OCI-M2 (cell line): ENCODE data around the gene OR2S2.

Experiments
- DNase-seq: peaks from one replicate; lab custom pipeline; 2025; ENCODE audit not compliant: unreplicated experiment; lab: John Stamatoyannopoulos, UW

Gene OR2S2

DNA sequence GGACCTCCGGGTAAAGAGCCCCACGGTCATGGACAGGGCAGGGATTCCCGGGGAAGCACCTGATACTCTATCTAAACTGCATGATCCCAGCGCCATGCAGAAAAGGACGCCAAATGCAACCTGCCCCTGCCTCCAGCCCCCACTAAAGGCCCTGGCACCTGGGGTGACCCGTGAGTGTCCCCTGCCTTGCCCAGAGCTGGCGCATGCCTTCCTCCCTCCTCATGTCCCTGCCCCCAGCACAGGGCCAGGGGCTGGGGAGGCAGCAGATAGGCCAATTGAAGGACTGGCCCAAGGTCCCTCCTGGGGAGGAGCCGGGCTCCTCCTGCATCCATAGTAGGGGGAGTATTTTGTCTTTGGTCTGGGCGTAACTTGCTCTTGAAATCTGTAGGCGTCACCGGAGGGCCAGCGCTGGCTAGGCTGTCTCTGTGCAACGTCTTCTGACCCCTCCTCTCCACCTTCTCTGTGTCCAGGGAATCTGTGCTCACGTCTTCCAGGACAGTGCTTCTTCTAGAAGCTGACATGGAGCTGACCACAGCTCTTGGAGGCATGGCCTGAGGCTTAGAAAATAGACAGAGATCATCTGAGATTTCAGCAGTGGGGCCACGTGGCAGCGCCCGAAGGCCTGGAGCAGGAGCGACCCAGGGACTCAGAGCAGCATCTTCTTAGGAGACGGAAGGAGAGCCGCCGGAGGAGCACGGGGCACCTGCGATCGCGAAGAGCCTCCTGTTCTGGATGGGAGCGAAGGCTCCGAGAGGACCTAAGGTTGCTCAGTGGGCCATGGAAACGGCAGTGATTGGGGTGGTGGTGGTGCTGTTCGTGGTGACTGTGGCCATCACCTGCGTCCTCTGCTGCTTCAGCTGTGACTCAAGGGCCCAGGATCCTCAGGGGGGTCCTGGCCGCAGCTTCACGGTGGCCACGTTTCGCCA, 48.0 kb downstream of the OR2S2 start:
- no peak for DNase-seq

DNA sequence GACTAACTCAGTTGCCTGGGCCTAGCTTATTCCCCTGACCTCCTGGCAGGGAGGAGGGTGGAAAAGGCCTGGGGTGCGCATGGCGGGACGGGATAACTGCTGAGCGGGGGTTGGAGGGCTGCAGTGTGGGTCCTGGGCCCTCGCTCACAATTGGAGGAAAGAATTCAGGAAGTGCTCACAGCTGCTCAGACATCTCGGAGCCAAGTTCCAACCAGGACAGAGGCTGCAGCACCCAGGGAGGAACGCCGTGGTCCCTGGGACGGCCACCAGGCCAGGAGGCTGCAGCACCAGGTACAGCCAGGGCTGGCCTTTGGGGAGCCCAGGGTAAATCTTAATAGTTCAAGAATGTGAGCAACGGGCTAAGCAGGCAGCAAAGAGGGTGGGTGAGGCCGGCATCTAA, 48.7 kb downstream of the OR2S2 start, which contains the start of gene SPAAR:
TSS of gene SPAAR (plus strand) at position 217 of the 400 bp plus-strand sequence. CDS start 974 bp downstream, outside the sequence.
- DNase-seq: no peak

DNA sequence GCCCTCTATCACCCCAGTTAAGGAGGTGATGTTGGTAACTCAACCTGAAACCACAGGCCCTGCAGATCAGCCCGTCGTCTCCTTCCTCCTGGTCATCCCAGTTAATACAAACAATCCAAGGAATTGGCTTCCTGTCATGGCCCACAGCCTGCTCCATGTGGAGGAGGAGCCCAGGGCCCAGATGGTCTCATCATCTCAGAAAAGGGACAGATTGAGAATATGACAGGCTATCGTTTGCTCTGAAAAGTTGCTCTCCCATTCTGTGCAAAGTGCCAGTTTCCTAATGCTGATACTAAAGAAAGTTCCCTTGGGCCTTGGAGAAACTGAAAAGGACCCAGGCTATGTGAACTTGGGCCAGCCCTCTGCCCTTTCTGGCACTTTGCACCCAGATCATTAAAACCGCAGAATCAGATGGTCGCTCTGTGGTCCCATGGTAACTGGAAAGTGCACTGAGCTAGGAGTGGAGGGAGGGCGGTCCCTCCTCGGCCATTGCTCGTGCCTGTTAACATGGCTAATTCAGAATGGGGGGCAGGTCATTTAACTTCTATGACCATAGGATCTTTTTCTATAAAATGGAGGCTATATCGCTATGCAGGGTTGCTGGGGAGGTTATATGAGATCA, 49.3 kb downstream of the OR2S2 start:
- DNase-seq: no peak

DNA sequence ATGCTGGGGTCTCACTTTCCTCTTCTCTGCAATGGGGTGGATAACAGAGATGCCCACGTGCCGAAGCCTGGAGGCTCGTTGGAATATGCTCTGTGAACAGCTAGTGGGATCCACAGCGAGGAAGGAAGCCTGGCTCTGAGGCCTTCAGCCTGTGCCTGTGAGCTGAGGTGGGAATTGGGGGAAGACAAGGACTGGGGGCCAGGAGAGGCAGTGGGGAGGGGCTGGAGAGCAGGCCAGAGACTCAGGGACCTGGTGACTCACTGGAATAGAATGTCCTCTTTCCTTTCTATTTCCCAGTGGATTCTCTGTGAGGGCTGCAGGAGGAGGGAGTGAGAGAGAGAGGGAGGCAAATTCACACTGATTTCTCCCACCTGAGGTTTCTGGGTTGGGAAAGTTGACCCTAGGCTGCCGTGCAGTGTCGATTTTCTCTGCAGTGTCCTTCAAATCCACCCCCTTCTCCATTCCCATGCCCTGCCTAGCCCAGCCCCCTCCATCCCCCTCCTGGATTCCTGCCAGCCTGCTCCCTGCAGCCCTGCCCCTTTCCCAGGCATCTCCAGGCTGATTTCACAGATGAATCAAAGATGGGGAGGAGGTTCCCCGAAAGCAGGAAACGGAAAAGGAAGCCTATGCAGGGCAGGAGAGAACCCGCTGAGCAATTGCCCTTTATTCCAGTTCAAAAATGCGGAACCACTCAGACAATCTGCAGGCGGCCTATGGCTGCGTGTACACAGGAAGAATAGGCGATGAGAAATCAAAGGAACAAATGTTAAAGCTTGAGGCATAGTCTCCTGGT, 50.0 kb downstream of the OR2S2 start:
- no peak for DNase-seq
